ENCODE results near the gene GNL3. TPM values are rescaled to one million over a fixed set of nuclear protein-coding genes. Genes with fewer than 3 reads are reported as not detected.
A peak's percentile ranks its signal among the peaks of the same experiment; 100 is the strongest.
"Not testable (repeated sequence)": the region's sequence is repeated elsewhere in the genome, so short reads cannot be mapped to it uniquely, and the experiment has no call there.

The GNL3 gene
- total RNA-seq, 1 experiment from 2014 or later: 113 TPM

DNA sequence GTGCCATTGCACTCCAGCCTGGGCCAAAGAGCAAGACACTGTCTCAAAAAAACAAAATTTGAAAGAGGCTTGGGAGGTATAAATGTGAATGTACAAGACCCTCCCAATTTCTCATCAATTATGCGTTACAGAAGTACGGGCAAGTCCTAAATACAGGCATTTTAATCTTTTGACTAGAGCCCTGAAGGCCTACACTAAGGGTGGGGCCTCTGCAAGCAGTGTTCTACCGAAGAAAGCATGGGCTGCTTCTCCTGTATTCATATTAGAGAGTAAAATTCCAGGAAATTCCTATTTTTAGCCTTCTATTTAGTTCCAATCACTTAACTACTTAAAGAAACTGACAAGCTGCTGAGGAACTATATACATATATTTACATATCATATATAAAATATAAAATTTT, 25.8 kb upstream of the GNL3 start:
- intact Hi-C loops (cut with micrococcal nuclease; ENCODE audit: unreplicated experiment): no loop called here
- no peak for DNase-seq
- Mint-ChIP-seq H3K36me3 (ENCODE audit: insufficient read depth, unreplicated experiment) (peaks cover 27% of the 10 kb centered on the region), H3K4me1 (ENCODE audit: low read depth, unreplicated experiment) (no peaks in the 10 kb centered on the region), H3K9me3 (ENCODE audit: low read depth, unreplicated experiment) (no peaks in the 10 kb centered on the region), H3K27ac (ENCODE audit: unreplicated experiment) (no peak overlapping the region), H3K27me3 (ENCODE audit: unreplicated experiment) (no peaks in the 10 kb centered on the region), H3K4me3 (ENCODE audit: low read depth, unreplicated experiment) (no peak overlapping the region)
- TF ChIP-seq, protein P1, sequence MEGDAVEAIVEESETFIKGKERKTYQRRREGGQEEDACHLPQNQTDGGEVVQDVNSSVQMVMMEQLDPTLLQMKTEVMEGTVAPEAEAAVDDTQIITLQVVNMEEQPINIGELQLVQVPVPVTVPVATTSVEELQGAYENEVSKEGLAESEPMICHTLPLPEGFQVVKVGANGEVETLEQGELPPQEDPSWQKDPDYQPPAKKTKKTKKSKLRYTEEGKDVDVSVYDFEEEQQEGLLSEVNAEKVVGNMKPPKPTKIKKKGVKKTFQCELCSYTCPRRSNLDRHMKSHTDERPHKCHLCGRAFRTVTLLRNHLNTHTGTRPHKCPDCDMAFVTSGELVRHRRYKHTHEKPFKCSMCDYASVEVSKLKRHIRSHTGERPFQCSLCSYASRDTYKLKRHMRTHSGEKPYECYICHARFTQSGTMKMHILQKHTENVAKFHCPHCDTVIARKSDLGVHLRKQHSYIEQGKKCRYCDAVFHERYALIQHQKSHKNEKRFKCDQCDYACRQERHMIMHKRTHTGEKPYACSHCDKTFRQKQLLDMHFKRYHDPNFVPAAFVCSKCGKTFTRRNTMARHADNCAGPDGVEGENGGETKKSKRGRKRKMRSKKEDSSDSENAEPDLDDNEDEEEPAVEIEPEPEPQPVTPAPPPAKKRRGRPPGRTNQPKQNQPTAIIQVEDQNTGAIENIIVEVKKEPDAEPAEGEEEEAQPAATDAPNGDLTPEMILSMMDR (IDR thresholded peaks at IDR 0.05; ENCODE audit: unreplicated experiment): no peak
- CTCF ChIA-PET: no interaction called here
- no TSS peak for BruUV-seq (replicated peaks)

GRCh38 chr3:52663098-52663497, 22.7 kb upstream of the GNL3 start:
- DNase-seq: no peak
- no peak overlapping the region for H3K4me3 Mint-ChIP-seq (ENCODE audit: low read depth, unreplicated experiment)
- H3K36me3 Mint-ChIP-seq (ENCODE audit: insufficient read depth, unreplicated experiment): peaks cover 30% of the 10 kb centered on the region
- TF ChIP-seq, protein P1 (IDR thresholded peaks at IDR 0.05; ENCODE audit: unreplicated experiment): no peak
- H3K27me3 Mint-ChIP-seq (ENCODE audit: unreplicated experiment): no peaks in the 10 kb centered on the region
- CTCF ChIA-PET: interaction anchor here (0.6 kb wide), 1 partner anchor 23 kb away, joined by 3 read pairs; no protein-coding TSS in a partner anchor
- no TSS peak for BruUV-seq (replicated peaks)
- no peaks in the 10 kb centered on the region for H3K9me3 Mint-ChIP-seq (ENCODE audit: low read depth, unreplicated experiment)
- no peak overlapping the region for H3K27ac Mint-ChIP-seq (ENCODE audit: unreplicated experiment)
- no peaks in the 10 kb centered on the region for H3K4me1 Mint-ChIP-seq (ENCODE audit: low read depth, unreplicated experiment)
- intact Hi-C loops (cut with micrococcal nuclease; ENCODE audit: unreplicated experiment): no loop called here

GRCh38 chr3:52670621-52671521, 15.0 kb upstream of the GNL3 start:
- CTCF ChIA-PET: interaction anchor here (1.2 kb wide), 1 partner anchor 9 kb away, joined by 5 read pairs; no protein-coding TSS in a partner anchor
- BruUV-seq (replicated peaks): no TSS peak
- intact Hi-C loops (cut with micrococcal nuclease; ENCODE audit: unreplicated experiment): no loop called here
- H3K4me3 Mint-ChIP-seq (ENCODE audit: low read depth, unreplicated experiment): peak overlapping the region; percentile 28
- no peaks in the 10 kb centered on the region for H3K9me3 Mint-ChIP-seq (ENCODE audit: low read depth, unreplicated experiment)
- H3K27ac Mint-ChIP-seq (ENCODE audit: unreplicated experiment): peak overlapping the region; percentile 90
- peak; percentile 77 for DNase-seq
- H3K36me3 Mint-ChIP-seq (ENCODE audit: insufficient read depth, unreplicated experiment): peaks cover 30% of the 10 kb centered on the region
- no peaks in the 10 kb centered on the region for H3K27me3 Mint-ChIP-seq (ENCODE audit: unreplicated experiment)
- peaks cover 24% of the 10 kb centered on the region for H3K4me1 Mint-ChIP-seq (ENCODE audit: low read depth, unreplicated experiment)
- TF ChIP-seq, protein P1 (IDR thresholded peaks at IDR 0.05; ENCODE audit: unreplicated experiment): no peak

- intact Hi-C loops (cut with micrococcal nuclease; ENCODE audit: unreplicated experiment): no loop called here
- no peaks in the 10 kb centered on the region for H3K9me3 Mint-ChIP-seq (ENCODE audit: low read depth, unreplicated experiment)
- peaks cover 24% of the 10 kb centered on the region for H3K4me1 Mint-ChIP-seq (ENCODE audit: low read depth, unreplicated experiment)
- BruUV-seq (replicated peaks): no TSS peak
- no peak for DNase-seq
- TF ChIP-seq, protein P1 (IDR thresholded peaks at IDR 0.05; ENCODE audit: unreplicated experiment): no peak
- no peaks in the 10 kb centered on the region for H3K27me3 Mint-ChIP-seq (ENCODE audit: unreplicated experiment)
- CTCF ChIA-PET: interaction anchor here (0.9 kb wide), 1 partner anchor 57 kb away, joined by 3 read pairs; no protein-coding TSS in a partner anchor
- no peak overlapping the region for H3K4me3 Mint-ChIP-seq (ENCODE audit: low read depth, unreplicated experiment)
- H3K36me3 Mint-ChIP-seq (ENCODE audit: insufficient read depth, unreplicated experiment): peaks cover 28% of the 10 kb centered on the region
- H3K27ac Mint-ChIP-seq (ENCODE audit: unreplicated experiment): peak overlapping the region; percentile 90
Measured at GRCh38 chr3:52671676-52672075, 14.2 kb upstream of the GNL3 start.

GRCh38 chr3:52676201-52676600, 9.6 kb upstream of the GNL3 start:
- peaks cover 30% of the 10 kb centered on the region for H3K4me1 Mint-ChIP-seq (ENCODE audit: low read depth, unreplicated experiment)
- H3K9me3 Mint-ChIP-seq (ENCODE audit: low read depth, unreplicated experiment); H3K4me3 Mint-ChIP-seq (ENCODE audit: low read depth, unreplicated experiment); H3K27ac Mint-ChIP-seq (ENCODE audit: unreplicated experiment); BruUV-seq (replicated peaks); intact Hi-C loops (cut with micrococcal nuclease; ENCODE audit: unreplicated experiment); DNase-seq; CTCF ChIA-PET; H3K27me3 Mint-ChIP-seq (ENCODE audit: unreplicated experiment): not testable (repeated sequence)
- H3K36me3 Mint-ChIP-seq (ENCODE audit: insufficient read depth, unreplicated experiment): peaks cover 43% of the 10 kb centered on the region
